Kidney (tissue), 14 donors: ENCODE results near the gene COL6A1. TPM values are rescaled to one million over a fixed set of nuclear protein-coding genes. Genes with fewer than 3 reads are reported as not detected.

ENCODE experiments used
- DNase-seq, 5 donors: peaks; one replicate each; pipeline ENCODE4 v3.0.0-alpha.2; 2013 to 2020
- FAIRE-seq: peaks from 2 replicates; lab custom pipeline; 2012; peaks lifted over from hg19 to GRCh38; lab: Jason Lieb, UNC
- H3K27ac ChIP-seq, 2 donors: one replicate each; pipeline ENCODE4 v1.7.0; 2013; ENCODE audit warnings: low read depth in 2 of 2, low read length in 2 of 2, inconsistent platforms in 1 of 2
- H3K27me3 ChIP-seq: one replicate; pipeline ENCODE4 v1.7.1; 2013; ENCODE audit warnings: low read length, inconsistent platforms; ENCODE audit not compliant: control insufficient read depth, insufficient read depth
- H3K36me3 ChIP-seq, 3 donors: one replicate each; pipeline versions ENCODE4 v1.7.0 to v1.7.1; 2013; ENCODE audit warnings: low read length in 3 of 3, control low read depth in 1 of 3, inconsistent platforms in 1 of 3; ENCODE audit not compliant: insufficient read depth in 3 of 3, control insufficient read depth in 2 of 3
- H3K4me1 ChIP-seq, 3 donors: one replicate each; pipeline versions ENCODE4 v1.7.0 to v1.7.1; 2013; ENCODE audit warnings: low read length in 3 of 3, inconsistent platforms in 1 of 3, low read depth in 1 of 3; ENCODE audit not compliant: control insufficient read depth in 2 of 3, insufficient read depth in 2 of 3
- H3K4me3 ChIP-seq, 3 donors: one replicate each; pipeline versions ENCODE4 v1.7.0 to v1.8.1; 2013; ENCODE audit warnings: low read length in 3 of 3, control low read depth in 1 of 3, inconsistent platforms in 1 of 3
- H3K9ac ChIP-seq, 3 donors: one replicate each; pipeline versions ENCODE4 v1.7.0 to v1.7.1; 2013; ENCODE audit warnings: low read length in 3 of 3, control low read depth in 1 of 3, inconsistent platforms in 1 of 3
- H3K9me3 ChIP-seq, 3 donors: one replicate each; pipeline versions ENCODE4 v1.7.0 to v1.7.1; 2013; ENCODE audit warnings: low read length in 3 of 3, control low read depth in 1 of 3, inconsistent platforms in 1 of 3; ENCODE audit not compliant: control insufficient read depth in 2 of 3, insufficient read depth in 1 of 3
- CTCF ChIP-seq: IDR thresholded peaks from 3 replicates; pipeline ENCODE4 v1.5.1; 2012; ENCODE audit warnings: mild to moderate bottlenecking, moderate library complexity, borderline replicate concordance; ENCODE audit not compliant: insufficient read depth; ENCODE audit errors: extremely low read depth
- intact Hi-C: fragments of 100-400 bp; cut with DNase I; formaldehyde crosslinking; loops from one replicate; pipeline ENCODE4 v1.11.1; 2022
- polyA plus RNA-seq: library from polyadenylated mRNA; stranded (reverse); fragments of 350-450 nt; fragmentation: Illumina TruSeq; extraction: RNeasy Lipid Tissue Mini Kit (QIAGEN cat#74804); gene quantifications from one replicate; pipeline ENCODE4 v1.2.3, GENCODE V29; 2014; ENCODE audit warnings: low read depth, low replicate concordance; ENCODE audit not compliant: insufficient read depth
- total RNA-seq: library from RNA; stranded (reverse); fragmentation: NEBNext Ultra II Directional; extraction: Animal tissue kit (Norgen Biotek cat#: 25700); gene quantifications from one replicate; pipeline ENCODE4 v1.2.1, GENCODE V29; 2021
- donor health status: control.
- donor health status: control.
- donor health status: control.
- donor health status: control.
- donor health status: control.
- donor health status: DM: yes; HTN: yes; CAD: no.
- donor health status: Normal renal cell carcinoma (clear cell type).

Gene COL6A1
- total and polyA plus RNA-seq, 2 donors from 2014 or later: 112 to 127 TPM

- no peak for DNase-seq
- no peaks in the 10 kb centered on the region for H3K27me3 ChIP-seq
- intact Hi-C loops: no loop called here
- H3K27ac ChIP-seq: no peak overlapping the region
- H3K36me3 ChIP-seq: no peaks in the 10 kb centered on the region
- peaks cover 0 to 5% (median 0%) of the 10 kb centered on the region in 3 donors for H3K4me1 ChIP-seq
- no peak overlapping the region for H3K9ac ChIP-seq
- no peak for TF ChIP-seq CTCF
- FAIRE-seq: no peak
- no peaks in the 10 kb centered on the region for H3K9me3 ChIP-seq
- no peak overlapping the region for H3K4me3 ChIP-seq
Observed at GRCh38 chr21:45947296-45947695, 34.3 kb upstream of the COL6A1 start.

DNA sequence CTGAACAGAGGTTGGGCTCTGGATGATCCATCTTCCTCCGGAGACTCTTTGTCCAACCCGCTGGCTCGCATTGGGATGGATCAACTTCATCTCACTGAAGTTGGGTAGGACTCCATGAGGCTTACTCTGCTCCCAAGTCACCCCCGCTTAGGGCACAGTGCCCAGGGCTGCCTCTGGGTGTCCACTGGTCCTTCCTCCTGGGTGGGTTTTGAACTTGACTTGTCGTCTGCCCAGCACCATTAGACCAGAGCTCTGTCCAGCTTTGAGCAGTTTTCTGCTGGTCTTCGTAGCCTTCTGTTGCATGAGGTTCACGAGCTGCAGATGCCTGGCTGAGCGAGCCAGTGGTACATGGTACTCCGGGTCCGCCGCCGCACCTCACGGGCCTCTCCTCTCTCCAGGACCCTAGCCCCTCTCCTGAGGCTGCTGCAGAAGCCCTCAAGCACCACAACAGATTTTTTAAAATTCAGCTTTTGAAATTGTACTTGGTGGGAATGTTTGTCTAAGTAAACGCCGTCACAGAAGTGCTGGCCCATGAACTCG lies 33.8 kb upstream of the COL6A1 start:
- H3K36me3 ChIP-seq: no peaks in the 10 kb centered on the region
- DNase-seq: no peak
- no peak overlapping the region for H3K4me3 ChIP-seq
- no peak overlapping the region for H3K27ac ChIP-seq
- no peaks in the 10 kb centered on the region for H3K27me3 ChIP-seq
- no peak overlapping the region for H3K9ac ChIP-seq
- H3K4me1 ChIP-seq: peaks cover 0 to 5% (median 0%) of the 10 kb centered on the region in 3 donors
- H3K9me3 ChIP-seq: no peaks in the 10 kb centered on the region
- no peak for FAIRE-seq
- intact Hi-C loops: no loop called here
- TF ChIP-seq CTCF: no peak

DNA sequence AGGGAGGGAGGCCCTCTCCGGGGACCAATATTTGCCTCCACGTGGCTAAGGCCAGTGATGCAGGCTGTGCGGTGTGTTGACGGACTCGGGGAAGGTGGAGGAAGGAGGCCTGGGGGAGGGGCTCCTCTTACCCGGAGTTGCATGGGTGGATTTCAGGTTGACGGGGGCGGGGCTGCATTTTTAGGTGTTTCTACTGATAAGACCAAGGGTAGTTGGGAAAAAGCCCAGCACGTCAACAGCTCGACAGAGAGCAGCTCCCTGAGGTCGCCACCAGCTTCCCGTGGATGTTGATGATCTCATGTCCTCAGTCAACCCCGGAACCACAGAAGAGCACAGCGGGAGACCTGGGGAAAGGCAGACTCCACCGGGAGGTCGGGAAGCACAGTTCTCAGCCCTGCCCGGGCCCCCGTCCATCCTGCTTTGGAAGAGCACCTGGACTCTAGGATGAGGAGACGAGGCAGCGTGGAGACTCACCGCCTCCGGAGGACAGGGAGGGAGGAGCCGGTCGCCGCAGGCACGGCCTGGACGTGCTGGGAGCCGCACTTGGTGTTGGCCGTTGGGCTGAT lies 32.9 kb upstream of the COL6A1 start:
- intact Hi-C loops: no loop called here
- no peak overlapping the region for H3K9ac ChIP-seq
- FAIRE-seq: no peak
- TF ChIP-seq CTCF: no peak
- no peaks in the 10 kb centered on the region for H3K36me3 ChIP-seq
- no peak overlapping the region for H3K27ac ChIP-seq
- no peaks in the 10 kb centered on the region for H3K27me3 ChIP-seq
- no peak overlapping the region for H3K4me3 ChIP-seq
- peaks cover 0 to 5% (median 0%) of the 10 kb centered on the region in 3 donors for H3K4me1 ChIP-seq
- H3K9me3 ChIP-seq: no peaks in the 10 kb centered on the region
- no peak for DNase-seq
